Forelimb muscle (tissue), 1 donor: Measurements from ENCODE around the gene DRG2. TPM values are rescaled to one million over a fixed set of nuclear protein-coding genes. Genes with fewer than 3 reads are reported as not detected.

Experiments
- DNase-seq: peaks from one replicate; pipeline ENCODE4 v3.0.0-alpha.2; 2013; ENCODE audit warnings: low read depth
- polyA plus RNA-seq: library from polyadenylated mRNA; unstranded; fragments of 120-200 nt; gene quantifications from one replicate; pipeline ENCODE4 v1.2.1, GENCODE V29; 2013; ENCODE audit not compliant: insufficient read length

DRG2 gene
- polyA plus RNA-seq, 1 donor = 24.9 TPM

- DNase-seq = no peak
Measured at GRCh38 chr17:18076936-18077335, 10.8 kb upstream of the DRG2 start.

- no peak for DNase-seq
Measured at GRCh38 chr17:18079543-18079942, 8.2 kb upstream of the DRG2 start.

GRCh38 chr17:18084256-18084655 is 3.5 kb upstream of the DRG2 start:
- DNase-seq = no peak

- no peak for DNase-seq
Measured at GRCh38 chr17:18089613-18090012, 1.9 kb downstream of the DRG2 start.

GRCh38 chr17:18093616-18094408 is 6.1 kb downstream of the DRG2 start:
- DNase-seq = no peak

- DNase-seq = no peak
Measured at GRCh38 chr17:18094409-18094807, 6.7 kb downstream of the DRG2 start.

DNA sequence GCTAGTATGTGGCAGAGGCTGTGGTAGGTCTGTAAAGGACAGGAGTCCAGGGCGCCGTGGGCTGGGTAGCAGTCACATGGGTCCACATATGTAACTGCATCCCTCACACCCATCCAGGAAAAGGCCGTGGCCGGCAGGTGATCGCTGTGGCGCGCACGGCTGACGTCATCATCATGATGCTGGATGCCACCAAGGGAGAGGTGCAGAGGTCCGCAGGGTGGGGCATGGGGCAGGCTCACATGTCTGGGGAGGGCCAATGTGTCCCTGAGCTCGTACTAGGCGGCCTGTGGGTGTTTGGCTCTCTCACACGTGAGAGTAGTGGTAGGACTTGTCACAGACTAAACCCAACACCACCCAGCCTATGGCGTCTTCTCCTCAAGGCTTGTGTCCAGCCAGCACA is 11.8 kb downstream of the DRG2 start:
- no peak for DNase-seq

GRCh38 chr17:18100616-18101015 is 12.9 kb downstream of the DRG2 start:
- DNase-seq = no peak

GRCh38 chr17:18101828-18102227 is 14.1 kb downstream of the DRG2 start:
- no peak for DNase-seq

GRCh38 chr17:18102640-18103039 is 14.9 kb downstream of the DRG2 start:
- no peak for DNase-seq

DNA sequence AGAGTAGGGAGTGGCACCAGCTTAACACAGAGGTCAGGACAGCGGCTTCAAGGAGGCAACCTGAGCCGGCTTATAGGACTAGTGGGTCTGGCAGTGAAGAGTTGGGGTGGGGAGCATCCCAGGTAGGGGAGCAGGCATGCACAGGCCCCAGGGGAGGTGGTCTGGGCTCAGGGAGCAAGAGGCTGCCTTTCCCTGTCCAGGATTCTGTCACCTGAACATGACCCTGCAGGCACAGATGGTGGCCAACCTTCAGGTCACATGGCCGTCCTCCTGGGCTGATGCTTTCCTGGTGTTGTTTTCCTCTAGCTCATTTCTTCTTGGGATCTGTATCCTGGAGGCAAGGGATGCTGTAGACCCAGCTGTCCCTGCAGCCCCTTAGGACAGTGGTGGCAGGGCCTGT is 17.3 kb downstream of the DRG2 start:
- no peak for DNase-seq

- DNase-seq = no peak
Measured at GRCh38 chr17:18105595-18105994, 17.8 kb downstream of the DRG2 start.

DNA sequence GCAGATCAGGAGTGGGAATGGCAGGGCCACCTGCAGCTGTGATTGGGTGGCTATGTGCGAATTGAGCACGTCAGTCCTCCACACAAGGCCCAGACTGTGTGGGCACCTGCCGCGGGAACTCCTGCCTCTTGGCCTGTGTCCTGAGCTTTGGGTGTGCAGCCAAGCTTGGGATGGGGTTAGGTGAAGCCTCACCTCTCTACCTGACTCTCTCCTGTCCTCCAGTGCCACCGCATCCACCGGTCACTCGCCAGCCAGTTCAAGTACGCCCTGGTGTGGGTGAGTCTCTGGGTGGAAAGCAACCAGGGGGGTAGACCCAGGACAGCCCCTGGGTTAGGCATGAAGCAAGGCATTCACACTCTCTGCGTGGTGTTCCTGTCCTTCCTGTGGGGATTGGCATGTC is 18.5 kb downstream of the DRG2 start:
- DNase-seq = no peak

DNA sequence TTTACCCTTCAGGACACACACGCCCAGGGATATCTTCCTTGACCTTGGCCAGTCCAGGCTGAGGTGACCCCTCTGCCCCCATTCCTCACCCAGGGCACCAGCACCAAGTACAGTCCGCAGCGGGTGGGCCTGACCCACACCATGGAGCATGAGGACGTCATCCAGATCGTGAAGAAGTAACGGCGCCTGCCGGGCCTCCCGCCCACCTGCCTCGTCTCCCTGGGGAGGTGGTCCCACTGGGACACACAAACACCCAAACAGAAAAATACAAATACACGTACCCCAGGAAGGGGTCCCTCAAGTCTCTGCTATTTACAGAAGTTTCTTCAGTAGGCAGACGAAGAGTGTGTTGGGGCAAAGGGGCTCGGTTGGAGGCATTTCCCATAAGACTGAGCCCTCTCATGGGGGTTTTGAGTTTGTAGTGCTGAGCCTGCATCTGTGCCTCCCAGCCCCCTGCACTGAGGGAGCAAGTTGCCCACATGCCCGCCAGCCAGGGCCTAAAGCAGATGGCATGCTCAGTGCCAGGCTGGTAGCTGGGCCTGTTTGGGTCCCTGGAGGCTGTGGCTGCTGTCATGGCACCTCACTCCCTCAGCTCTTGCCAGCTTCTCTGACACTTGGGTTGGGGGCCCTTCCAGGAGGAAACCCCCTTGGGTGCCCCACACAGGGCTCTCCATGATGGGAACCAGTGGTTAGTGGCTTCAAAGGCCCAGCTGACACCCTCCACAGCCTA is 19.5 kb downstream of the DRG2 start:
- no peak for DNase-seq

GRCh38 chr17:18107971-18108370 is 20.2 kb downstream of the DRG2 start:
- DNase-seq = no peak

DNA sequence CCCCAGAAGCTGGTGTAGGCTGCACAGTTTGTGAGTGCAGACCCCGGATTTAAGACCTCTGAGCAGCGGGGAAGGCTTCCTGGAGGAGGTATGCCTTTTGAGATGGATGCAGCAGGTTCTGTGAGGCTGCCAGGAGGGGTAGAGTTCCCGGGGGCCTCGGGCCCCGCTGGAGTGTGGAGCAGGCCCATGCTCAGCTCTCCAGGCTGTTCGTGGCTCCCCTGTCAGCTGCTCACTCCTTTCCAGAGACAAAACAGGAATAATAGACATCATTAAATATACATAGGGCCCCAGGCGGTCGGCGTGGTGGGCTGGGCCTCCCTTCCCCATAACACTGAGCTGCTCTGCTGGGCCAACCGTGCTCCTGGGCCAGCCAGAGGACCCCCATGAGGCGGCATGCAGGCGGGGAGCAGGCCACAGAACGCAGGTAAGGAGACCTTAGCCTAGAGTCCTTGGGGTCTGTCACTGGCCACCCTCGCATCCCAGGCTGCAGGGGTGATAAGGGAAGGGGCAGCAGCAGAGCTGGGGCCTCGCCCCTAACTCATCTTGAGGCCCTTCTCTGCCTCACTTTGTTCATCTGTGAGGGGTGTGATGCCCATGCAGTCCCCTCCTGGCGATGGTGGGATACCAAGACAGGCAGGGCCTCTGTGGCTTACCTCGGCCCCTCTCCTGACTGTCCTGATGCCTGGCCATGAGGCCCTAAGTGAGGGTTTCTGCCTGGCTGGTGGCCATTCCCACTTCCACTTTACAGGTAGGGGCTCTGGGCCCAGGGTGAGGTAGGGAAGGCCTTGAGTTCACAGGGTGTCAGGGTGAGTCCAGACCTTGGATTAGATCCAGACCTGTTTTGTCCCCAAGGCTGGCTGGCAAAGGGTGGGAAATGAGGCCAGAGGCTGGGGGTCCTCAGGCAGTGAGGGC is 20.9 kb downstream of the DRG2 start, which contains the start of gene MYO15A:
Gene MYO15A (plus strand): TSS at position 356 of the 912 bp plus-strand sequence. CDS start 10,045 bp downstream, outside the sequence.
- no peak for DNase-seq

DNA sequence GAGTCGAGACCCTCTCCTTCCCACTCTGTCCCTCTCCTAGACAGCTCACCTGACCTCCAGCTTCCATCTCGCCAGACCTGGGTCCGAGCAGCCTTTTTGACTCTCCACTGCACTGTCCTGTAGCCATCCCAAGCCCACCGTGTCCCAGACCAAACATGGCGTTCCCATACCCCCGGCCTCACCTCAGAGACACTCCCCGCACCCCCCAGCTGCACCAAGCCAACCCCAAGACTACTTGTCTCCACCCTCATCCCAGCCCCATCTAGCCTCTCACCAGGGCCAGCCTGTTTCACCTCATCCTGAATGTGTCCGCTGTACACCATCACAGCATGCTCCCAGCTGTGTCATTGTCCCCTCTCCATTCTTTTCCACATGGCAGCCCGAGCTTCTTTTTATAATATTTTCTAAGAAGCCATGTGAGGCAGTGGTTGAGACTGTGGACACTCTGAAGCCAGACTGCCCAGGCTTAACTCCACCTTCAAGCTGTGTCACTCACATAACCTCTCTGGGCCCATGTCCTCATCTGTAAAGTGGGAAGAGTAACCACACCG is 22.3 kb downstream of the DRG2 start:
- no peak for DNase-seq

DNA sequence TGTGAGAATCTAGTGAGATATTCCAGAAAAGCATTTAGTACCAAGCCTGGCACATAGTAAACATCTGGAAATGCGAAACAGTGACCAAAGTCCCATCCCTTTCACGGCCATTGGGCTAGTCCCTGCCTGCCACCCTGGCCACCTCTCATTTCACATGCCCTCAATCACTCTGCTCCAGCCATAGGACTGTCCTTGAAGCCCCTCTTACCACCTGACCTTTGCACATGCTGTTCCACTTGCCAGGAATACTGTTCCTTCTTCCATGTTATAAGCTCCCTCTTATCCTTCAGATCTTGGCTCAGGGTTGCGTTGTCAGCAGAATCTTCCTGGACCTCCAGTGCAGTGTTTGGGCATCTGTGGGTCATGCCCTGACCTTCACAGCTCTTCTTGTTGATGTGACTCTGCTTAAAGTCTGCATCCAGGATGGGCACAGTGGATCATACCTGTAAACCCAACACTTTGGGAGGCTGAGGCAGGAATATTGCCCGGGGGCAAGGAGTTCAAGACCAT is 22.9 kb downstream of the DRG2 start:
- no peak for DNase-seq

- DNase-seq = no peak
Measured at GRCh38 chr17:18111330-18111971, 23.7 kb downstream of the DRG2 start.

- no peak for DNase-seq
Measured at GRCh38 chr17:18115517-18115916, 27.8 kb downstream of the DRG2 start.

DNA sequence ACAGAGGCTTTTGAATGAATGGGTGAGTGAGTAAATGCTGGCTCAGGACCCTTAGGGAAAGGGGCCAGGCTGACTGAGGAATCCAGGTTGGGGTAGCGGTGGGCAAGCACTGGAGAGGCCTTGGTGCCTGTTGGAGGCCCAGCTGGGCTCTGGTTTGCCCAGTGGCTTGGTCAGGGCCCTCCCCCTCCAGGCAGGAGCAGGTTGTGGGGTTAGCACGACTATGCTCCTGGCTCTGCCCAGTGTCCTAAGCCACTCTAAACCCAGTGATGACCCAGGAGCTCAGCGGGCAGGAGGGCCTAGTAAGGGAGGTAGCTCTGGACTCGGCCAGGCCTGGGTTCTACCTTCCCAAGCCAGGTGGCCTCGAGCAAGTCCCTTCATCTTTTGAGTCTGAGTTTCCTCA is 28.3 kb downstream of the DRG2 start:
- no peak for DNase-seq
